ENCODE measurements around the gene DEDD.
A peak's percentile ranks its signal among the peaks of the same experiment; 100 is the strongest.
"Not testable (repeated sequence)": the region's sequence is repeated elsewhere in the genome, so short reads cannot be mapped to it uniquely, and the experiment has no call there.

Gene DEDD

GRCh38 chr1:161122967-161123366 is 9.5 kb downstream of the DEDD start:
- DNase-seq (ENCODE audit: low read depth): no peak

GRCh38 chr1:161121834-161122233 is 10.6 kb downstream of the DEDD start:
- DNase-seq (ENCODE audit: low read depth): no peak

- DNase-seq (ENCODE audit: low read depth): no peak
Measured at GRCh38 chr1:161121042-161121650, 11.3 kb downstream of the DEDD start.

- peak; percentile 76 for DNase-seq (ENCODE audit: low read depth)
Measured at GRCh38 chr1:161119092-161119903, 13.2 kb downstream of the DEDD start.

GRCh38 chr1:161117759-161118581 is 14.5 kb downstream of the DEDD start, which contains the start of the genes NIT1 and PFDN2:
Gene NIT1 (plus strand): TSS chr1:161118105. CDS start chr1:161118177, 72 bp downstream.
Gene PFDN2 (minus strand): TSS chr1:161118037. CDS start chr1:161118026, 11 bp downstream.
- peak; percentile 80 for DNase-seq (ENCODE audit: low read depth)

GRCh38 chr1:161115961-161116360 is 16.5 kb downstream of the DEDD start:
- not testable (repeated sequence) for DNase-seq (ENCODE audit: low read depth)

GRCh38 chr1:161115132-161115711 is 17.2 kb downstream of the DEDD start:
- DNase-seq (ENCODE audit: low read depth): peak; percentile 79

- no peak for DNase-seq (ENCODE audit: low read depth)
Measured at GRCh38 chr1:161114556-161114955, 17.9 kb downstream of the DEDD start.

- no peak for DNase-seq (ENCODE audit: low read depth)
Measured at GRCh38 chr1:161113915-161114314, 18.6 kb downstream of the DEDD start.

GRCh38 chr1:161111527-161111926 is 20.9 kb downstream of the DEDD start:
- DNase-seq (ENCODE audit: low read depth): no peak

- no peak for DNase-seq (ENCODE audit: low read depth)
Measured at GRCh38 chr1:161111117-161111516, 21.4 kb downstream of the DEDD start.

- DNase-seq (ENCODE audit: low read depth): no peak
Measured at GRCh38 chr1:161106431-161106830, 26.0 kb downstream of the DEDD start.

GRCh38 chr1:161100556-161100955 is 31.9 kb downstream of the DEDD start:
- no peak for DNase-seq (ENCODE audit: low read depth)

- no peak for DNase-seq (ENCODE audit: low read depth)
Measured at GRCh38 chr1:161099090-161099802, 33.2 kb downstream of the DEDD start.

- DNase-seq (ENCODE audit: low read depth): peak; percentile 78
Measured at GRCh38 chr1:161098210-161099068, 34.0 kb downstream of the DEDD start, which contains the start of gene KLHDC9. Gene KLHDC9 (plus strand): TSS chr1:161098361. CDS start chr1:161098536, 175 bp downstream.

- DNase-seq (ENCODE audit: low read depth): peak; percentile 85
Measured at GRCh38 chr1:161096530-161096929, 35.9 kb downstream of the DEDD start.

GRCh38 chr1:161096015-161096414 is 36.5 kb downstream of the DEDD start:
- DNase-seq (ENCODE audit: low read depth): no peak

GRCh38 chr1:161095230-161095629 is 37.2 kb downstream of the DEDD start:
- no peak for DNase-seq (ENCODE audit: low read depth)

- no peak for DNase-seq (ENCODE audit: low read depth)
Measured at GRCh38 chr1:161094481-161094880, 38.0 kb downstream of the DEDD start.

GRCh38 chr1:161092621-161093028 is 39.8 kb downstream of the DEDD start:
- no peak for DNase-seq (ENCODE audit: low read depth)
